Brain pericyte (primary cell): ENCODE measurements around the gene TREML2.
"Not testable (repeated sequence)": the region's sequence is repeated elsewhere in the genome, so short reads cannot be mapped to it uniquely, and the experiment has no call there.

Experiments used
- DNase-seq: peaks from one replicate; pipeline ENCODE4 v3.0.0-alpha.2; 2012; ENCODE audit warnings: low read depth, low spot score

TREML2 gene

GRCh38 chr6:41200901-41201763 is at the start of gene TREML2:
TREML2 (minus strand) TSS chr6:41201149; CDS start chr6:41201008, 141 bp downstream.
- DNase-seq = no peak

- DNase-seq = no peak
Observed at GRCh38 chr6:41247882-41248705, 47.1 kb upstream of the TREML2 start.

- DNase-seq = no peak
Observed at GRCh38 chr6:41247288-41247865, 46.4 kb upstream of the TREML2 start.

GRCh38 chr6:41246529-41246928 is 45.6 kb upstream of the TREML2 start:
- not testable (repeated sequence) for DNase-seq

GRCh38 chr6:41239467-41240159 is 38.7 kb upstream of the TREML2 start:
- DNase-seq = no peak

- no peak for DNase-seq
Observed at GRCh38 chr6:41237128-41237527, 36.2 kb upstream of the TREML2 start.

GRCh38 chr6:41236276-41236675 is 35.3 kb upstream of the TREML2 start:
- no peak for DNase-seq

- no peak for DNase-seq
Observed at GRCh38 chr6:41232667-41233066, 31.7 kb upstream of the TREML2 start.

- DNase-seq = no peak
Observed at GRCh38 chr6:41231246-41231645, 30.3 kb upstream of the TREML2 start.

- DNase-seq = no peak
Observed at GRCh38 chr6:41229721-41230120, 28.8 kb upstream of the TREML2 start.

GRCh38 chr6:41228616-41229015 is 27.7 kb upstream of the TREML2 start:
- DNase-seq = no peak

GRCh38 chr6:41228096-41228495 is 27.1 kb upstream of the TREML2 start, which contains the start of gene TREML4:
TREML4 (plus strand) TSS chr6:41228349; CDS start chr6:41228428, 79 bp downstream.
- DNase-seq = no peak

GRCh38 chr6:41226752-41227151 is 25.8 kb upstream of the TREML2 start:
- no peak for DNase-seq

- no peak for DNase-seq
Observed at GRCh38 chr6:41224800-41225199, 23.9 kb upstream of the TREML2 start.

- no peak for DNase-seq
Observed at GRCh38 chr6:41222513-41222912, 21.6 kb upstream of the TREML2 start.

GRCh38 chr6:41222045-41222444 is 21.1 kb upstream of the TREML2 start:
- no peak for DNase-seq

GRCh38 chr6:41216616-41217015 is 15.7 kb upstream of the TREML2 start:
- no peak for DNase-seq

GRCh38 chr6:41215777-41216176 is 14.8 kb upstream of the TREML2 start:
- no peak for DNase-seq

- DNase-seq = no peak
Observed at GRCh38 chr6:41214559-41215238, 13.8 kb upstream of the TREML2 start.

GRCh38 chr6:41209547-41210320 is 8.8 kb upstream of the TREML2 start:
- DNase-seq = no peak
